ENCODE data around the gene MAP1A.
A peak's percentile ranks its signal among the peaks of the same experiment; 100 is the strongest.

MAP1A gene

GRCh38 chr15:43517354-43518196, at the start of gene MAP1A:
MAP1A (plus strand) TSS chr15:43517608; CDS start chr15:43521474, 3,866 bp downstream.
- DNase-seq (ENCODE audit: insufficient read length, low spot score) (no peak), FAIRE-seq (no peak)

GRCh38 chr15:43469867-43470266, 47.5 kb upstream of the MAP1A start:
- DNase-seq (ENCODE audit: insufficient read length, low spot score): no peak
- no peak for FAIRE-seq

GRCh38 chr15:43471975-43472374, 45.4 kb upstream of the MAP1A start:
- FAIRE-seq: no peak
- no peak for DNase-seq (ENCODE audit: insufficient read length, low spot score)

GRCh38 chr15:43473885-43474284, 43.5 kb upstream of the MAP1A start:
- no peak for DNase-seq (ENCODE audit: insufficient read length, low spot score)
- no peak for FAIRE-seq

GRCh38 chr15:43483297-43484128, 33.9 kb upstream of the MAP1A start:
- no peak for DNase-seq (ENCODE audit: insufficient read length, low spot score)
- no peak for FAIRE-seq

- no peak for DNase-seq (ENCODE audit: insufficient read length, low spot score)
- FAIRE-seq: no peak
Observed at GRCh38 chr15:43484455-43484854, 33.0 kb upstream of the MAP1A start.

- FAIRE-seq: no peak
- no peak for DNase-seq (ENCODE audit: insufficient read length, low spot score)
Observed at GRCh38 chr15:43487271-43487895, 30.0 kb upstream of the MAP1A start.

GRCh38 chr15:43488790-43489189, 28.6 kb upstream of the MAP1A start:
- no peak for DNase-seq (ENCODE audit: insufficient read length, low spot score)
- FAIRE-seq: no peak

- no peak for FAIRE-seq
Observed at GRCh38 chr15:43489191-43489590, 28.2 kb upstream of the MAP1A start.

GRCh38 chr15:43492266-43492665, 25.1 kb upstream of the MAP1A start:
- no peak for DNase-seq (ENCODE audit: insufficient read length, low spot score)
- no peak for FAIRE-seq

More at GRCh38 chr15:43489191-43489590, 28.2 kb upstream of the MAP1A start:
- no peak for DNase-seq (ENCODE audit: insufficient read length, low spot score)

GRCh38 chr15:43492673-43493601, 24.5 kb upstream of the MAP1A start, which contains the start of gene TP53BP1:
TP53BP1 (minus strand) TSS chr15:43493156; CDS start chr15:43493043, 113 bp downstream.
- peak; percentile 86 for FAIRE-seq
- peak; percentile 95 for DNase-seq (ENCODE audit: insufficient read length, low spot score)

GRCh38 chr15:43493703-43494472, 23.5 kb upstream of the MAP1A start:
- no peak for FAIRE-seq
- no peak for DNase-seq (ENCODE audit: insufficient read length, low spot score)

- DNase-seq (ENCODE audit: insufficient read length, low spot score) (no peak), FAIRE-seq (no peak)
Observed at GRCh38 chr15:43498990-43499389, 18.4 kb upstream of the MAP1A start.

GRCh38 chr15:43499635-43500034, 17.8 kb upstream of the MAP1A start:
- no peak for FAIRE-seq
- DNase-seq (ENCODE audit: insufficient read length, low spot score): no peak

- DNase-seq (ENCODE audit: insufficient read length, low spot score) (no peak), FAIRE-seq (no peak)
Observed at GRCh38 chr15:43505738-43506137, 11.7 kb upstream of the MAP1A start.

GRCh38 chr15:43508421-43508820, 9.0 kb upstream of the MAP1A start:
- DNase-seq (ENCODE audit: insufficient read length, low spot score) (no peak), FAIRE-seq (no peak)

GRCh38 chr15:43508991-43509659, 8.3 kb upstream of the MAP1A start:
- DNase-seq (ENCODE audit: insufficient read length, low spot score) (no peak), FAIRE-seq (no peak)

GRCh38 chr15:43509660-43510199, 7.7 kb upstream of the MAP1A start:
- no peak for FAIRE-seq
- DNase-seq (ENCODE audit: insufficient read length, low spot score): no peak

Data from HTR-8/SVneo (cell line).